Measurements from ENCODE around the gene TPK1. TPM values are rescaled to one million over a fixed set of nuclear protein-coding genes. Genes with fewer than 3 reads are reported as not detected.

The TPK1 gene
- polyA plus RNA-seq, 1 of the 3 experiments (the other 2 are of a cell fraction) = 3.3 TPM

DNA sequence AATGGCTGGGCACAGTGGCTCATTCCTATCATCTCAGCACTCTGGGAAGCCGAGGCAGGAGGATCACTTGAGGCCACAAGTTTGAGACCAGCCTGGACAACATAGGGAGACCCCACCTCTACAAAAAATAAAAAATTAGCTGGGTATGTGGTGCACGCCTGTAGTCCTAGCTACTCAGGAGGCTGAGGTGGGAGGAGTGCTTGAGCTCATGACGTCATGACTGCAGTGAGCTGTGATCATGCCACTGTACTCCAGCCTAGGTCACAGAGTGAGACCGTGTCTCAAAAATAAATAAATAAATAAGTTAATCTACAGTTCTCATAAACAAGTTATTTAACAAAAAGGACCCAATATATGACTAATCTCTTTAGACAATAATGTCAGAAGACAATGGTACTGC lies 76.2 kb downstream of the TPK1 start:
- Histone ChIP-seq H2AFZ (ENCODE audit: low read depth) (no peak overlapping the region), H3K4me2 (no peak overlapping the region), H3F3A (replicated peaks; ENCODE audit: insufficient read depth) (no peaks in the 10 kb centered on the region), H3K9me2 (no peaks in the 10 kb centered on the region), H3K36me3 (replicated peaks in 1 of 2; ENCODE audit: control insufficient read depth in 1 of 2, insufficient read depth in 2 of 2, low read length in 1 of 2) (no peaks in the 10 kb centered on the region), H3K9me3 (no peaks in the 10 kb centered on the region), H3K4me3 (ENCODE audit: low read depth in 2 of 2, low read length in 1 of 2) (no peak overlapping the region), H3K79me2 (ENCODE audit: insufficient read depth) (no peaks in the 10 kb centered on the region), H3K27me3 (ENCODE audit: insufficient read depth) (no peaks in the 10 kb centered on the region), H3K27ac (ENCODE audit: low read depth in 2 of 2, low read length in 1 of 2) (no peak overlapping the region), H3K9ac (no peak overlapping the region), H3K4me1 (ENCODE audit: control insufficient read depth in 1 of 2, insufficient read depth in 2 of 2, low read depth in 1 of 2, low read length in 1 of 2) (no peaks in the 10 kb centered on the region), H4K20me1 (ENCODE audit: insufficient read depth) (no peaks in the 10 kb centered on the region)
- no peak for DNase-seq
- CTCF ChIA-PET = no interaction called here
- WGBS (ENCODE audit: low lambda C conversion rate) = 9% methylated on average over 4 of the region's 4 CpGs
- POLR2A ChIA-PET = no interaction called here
- no peak for TF ChIP-seq SMC3 (IDR thresholded peaks at IDR 0.05; ENCODE audit: low read depth, low read length)
- TF ChIP-seq FOXJ3 (CRISPR knock-in tag; IDR thresholded peaks at IDR 0.05) = no peak
- TF ChIP-seq MEF2A (IDR thresholded peaks at IDR 0.05; ENCODE audit: borderline replicate concordance, low read depth) = no peak
- TF ChIP-seq TAF1 (IDR thresholded peaks at IDR 0.05; ENCODE audit: borderline replicate concordance, low read depth, low read length) = no peak

DNA sequence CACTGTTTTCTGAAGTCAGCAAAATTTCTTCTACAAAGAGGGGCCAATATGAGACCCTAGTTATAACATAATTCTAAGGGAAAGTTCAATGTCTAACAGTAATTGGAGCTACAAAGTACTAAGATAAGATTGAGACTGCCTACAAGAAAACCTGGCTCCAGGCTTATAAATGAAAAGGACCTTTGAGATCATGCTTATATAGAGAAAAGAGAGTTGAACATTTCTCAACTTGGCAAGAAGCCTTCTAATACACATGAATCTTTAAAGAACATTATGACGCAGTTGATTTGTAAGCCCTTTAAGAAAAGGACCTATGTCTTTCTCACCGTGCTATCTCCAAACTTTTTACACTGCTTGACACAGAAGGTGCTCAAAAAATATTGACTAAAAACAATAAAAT lies 87.9 kb downstream of the TPK1 start:
- Histone ChIP-seq H3K36me3 (replicated peaks in 1 of 2; ENCODE audit: control insufficient read depth in 1 of 2, insufficient read depth in 2 of 2, low read length in 1 of 2) (no peaks in the 10 kb centered on the region), H3K4me3 (ENCODE audit: low read depth in 2 of 2, low read length in 1 of 2) (no peak overlapping the region), H3K79me2 (ENCODE audit: insufficient read depth) (no peaks in the 10 kb centered on the region), H2AFZ (ENCODE audit: low read depth) (no peak overlapping the region), H3K4me2 (no peak overlapping the region), H4K20me1 (ENCODE audit: insufficient read depth) (no peaks in the 10 kb centered on the region), H3K9me3 (no peaks in the 10 kb centered on the region), H3F3A (replicated peaks; ENCODE audit: insufficient read depth) (no peaks in the 10 kb centered on the region), H3K9me2 (no peaks in the 10 kb centered on the region), H3K4me1 (ENCODE audit: control insufficient read depth in 1 of 2, insufficient read depth in 2 of 2, low read depth in 1 of 2, low read length in 1 of 2) (no peaks in the 10 kb centered on the region), H3K9ac (no peak overlapping the region), H3K27ac (ENCODE audit: low read depth in 2 of 2, low read length in 1 of 2) (no peak overlapping the region), H3K27me3 (ENCODE audit: insufficient read depth) (no peaks in the 10 kb centered on the region)
- WGBS (ENCODE audit: low lambda C conversion rate) = 0% methylated on average over 2 of the region's 2 CpGs
- CTCF ChIA-PET = interaction anchor here (3.6 kb wide), 1 partner anchor 10 kb away, joined by 27 read pairs; no protein-coding TSS in a partner anchor
- POLR2A ChIA-PET = no interaction called here
- no peak for DNase-seq
- TF ChIP-seq EP300 (IDR thresholded peaks at IDR 0.05; ENCODE audit: borderline replicate concordance in 1 of 2, low read depth in 1 of 2, low read length in 1 of 2) = no peak
- no peak for TF ChIP-seq FOXJ3 (CRISPR knock-in tag; IDR thresholded peaks at IDR 0.05)
- TF ChIP-seq, protein P1, sequence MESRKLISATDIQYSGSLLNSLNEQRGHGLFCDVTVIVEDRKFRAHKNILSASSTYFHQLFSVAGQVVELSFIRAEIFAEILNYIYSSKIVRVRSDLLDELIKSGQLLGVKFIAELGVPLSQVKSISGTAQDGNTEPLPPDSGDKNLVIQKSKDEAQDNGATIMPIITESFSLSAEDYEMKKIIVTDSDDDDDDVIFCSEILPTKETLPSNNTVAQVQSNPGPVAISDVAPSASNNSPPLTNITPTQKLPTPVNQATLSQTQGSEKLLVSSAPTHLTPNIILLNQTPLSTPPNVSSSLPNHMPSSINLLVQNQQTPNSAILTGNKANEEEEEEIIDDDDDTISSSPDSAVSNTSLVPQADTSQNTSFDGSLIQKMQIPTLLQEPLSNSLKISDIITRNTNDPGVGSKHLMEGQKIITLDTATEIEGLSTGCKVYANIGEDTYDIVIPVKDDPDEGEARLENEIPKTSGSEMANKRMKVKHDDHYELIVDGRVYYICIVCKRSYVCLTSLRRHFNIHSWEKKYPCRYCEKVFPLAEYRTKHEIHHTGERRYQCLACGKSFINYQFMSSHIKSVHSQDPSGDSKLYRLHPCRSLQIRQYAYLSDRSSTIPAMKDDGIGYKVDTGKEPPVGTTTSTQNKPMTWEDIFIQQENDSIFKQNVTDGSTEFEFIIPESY (IDR thresholded peaks at IDR 0.05; ENCODE audit: borderline replicate concordance, low read depth) = no peak

DNA sequence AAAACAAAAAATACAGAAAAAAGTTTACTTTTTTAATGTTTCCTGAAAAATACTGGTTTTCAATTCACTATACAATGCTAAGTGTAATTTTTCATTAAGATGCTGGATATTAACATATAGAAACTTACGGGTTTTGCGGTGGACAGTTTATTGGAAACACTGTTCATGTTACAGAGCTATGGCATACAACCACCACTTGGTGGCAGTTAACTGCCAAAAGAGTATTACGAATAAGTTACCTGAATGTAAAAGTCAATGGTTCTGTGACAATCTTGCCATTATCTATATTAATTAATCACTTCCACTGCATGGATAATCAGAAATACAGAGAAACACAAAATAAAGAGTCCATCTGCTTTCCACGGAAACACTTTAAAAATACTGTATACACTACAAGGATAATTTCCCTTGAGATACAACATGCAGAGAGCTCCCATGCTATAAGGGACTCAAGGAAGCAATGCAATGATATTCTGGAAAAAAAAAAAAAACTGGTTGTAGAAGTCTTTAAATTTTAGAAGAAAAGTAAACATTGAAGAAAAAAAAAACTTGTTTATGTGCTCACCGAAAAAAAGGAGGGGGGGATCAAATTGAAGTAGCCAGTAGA lies 97.0 kb downstream of the TPK1 start:
- CTCF ChIA-PET = interaction anchor here (0.7 to 4.2 kb wide), 13 partner anchors 9 to 196 kb away, joined by 3 to 27 read pairs (median 4); no protein-coding TSS in a partner anchor
- Histone ChIP-seq H3K27ac (ENCODE audit: low read depth in 2 of 2, low read length in 1 of 2) (no peak overlapping the region), H3K79me2 (ENCODE audit: insufficient read depth) (no peaks in the 10 kb centered on the region), H3K4me2 (no peak overlapping the region), H3K9me2 (no peaks in the 10 kb centered on the region), H2AFZ (ENCODE audit: low read depth) (no peak overlapping the region), H3K9ac (no peak overlapping the region), H3K36me3 (replicated peaks in 1 of 2; ENCODE audit: control insufficient read depth in 1 of 2, insufficient read depth in 2 of 2, low read length in 1 of 2) (no peaks in the 10 kb centered on the region), H4K20me1 (ENCODE audit: insufficient read depth) (no peaks in the 10 kb centered on the region), H3K4me3 (ENCODE audit: low read depth in 2 of 2, low read length in 1 of 2) (no peak overlapping the region), H3F3A (replicated peaks; ENCODE audit: insufficient read depth) (no peaks in the 10 kb centered on the region), H3K27me3 (ENCODE audit: insufficient read depth) (no peaks in the 10 kb centered on the region), H3K9me3 (no peaks in the 10 kb centered on the region), H3K4me1 (ENCODE audit: control insufficient read depth in 1 of 2, insufficient read depth in 2 of 2, low read depth in 1 of 2, low read length in 1 of 2) (no peaks in the 10 kb centered on the region)
- peak; percentile 15 for DNase-seq
- 13% methylated on average over 5 of the region's 5 CpGs for WGBS (ENCODE audit: low lambda C conversion rate)
- TF ChIP-seq RAD21 (IDR thresholded peaks at IDR 0.05; ENCODE audit: low read length) (peak; percentile 65), SMC3 (IDR thresholded peaks at IDR 0.05; ENCODE audit: low read depth, low read length) (peak; percentile 62), FOSL2 (IDR thresholded peaks at IDR 0.05; ENCODE audit: borderline replicate concordance, low read depth) (no peak), NRF1 (IDR thresholded peaks at IDR 0.05; ENCODE audit: low read depth, low read length) (0 out of 2 replicates have a peak, but pooled peaks have one; percentile 3)
- TF ChIP-seq, protein P2, sequence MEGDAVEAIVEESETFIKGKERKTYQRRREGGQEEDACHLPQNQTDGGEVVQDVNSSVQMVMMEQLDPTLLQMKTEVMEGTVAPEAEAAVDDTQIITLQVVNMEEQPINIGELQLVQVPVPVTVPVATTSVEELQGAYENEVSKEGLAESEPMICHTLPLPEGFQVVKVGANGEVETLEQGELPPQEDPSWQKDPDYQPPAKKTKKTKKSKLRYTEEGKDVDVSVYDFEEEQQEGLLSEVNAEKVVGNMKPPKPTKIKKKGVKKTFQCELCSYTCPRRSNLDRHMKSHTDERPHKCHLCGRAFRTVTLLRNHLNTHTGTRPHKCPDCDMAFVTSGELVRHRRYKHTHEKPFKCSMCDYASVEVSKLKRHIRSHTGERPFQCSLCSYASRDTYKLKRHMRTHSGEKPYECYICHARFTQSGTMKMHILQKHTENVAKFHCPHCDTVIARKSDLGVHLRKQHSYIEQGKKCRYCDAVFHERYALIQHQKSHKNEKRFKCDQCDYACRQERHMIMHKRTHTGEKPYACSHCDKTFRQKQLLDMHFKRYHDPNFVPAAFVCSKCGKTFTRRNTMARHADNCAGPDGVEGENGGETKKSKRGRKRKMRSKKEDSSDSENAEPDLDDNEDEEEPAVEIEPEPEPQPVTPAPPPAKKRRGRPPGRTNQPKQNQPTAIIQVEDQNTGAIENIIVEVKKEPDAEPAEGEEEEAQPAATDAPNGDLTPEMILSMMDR (IDR thresholded peaks at IDR 0.05) = peak; percentile 96
- POLR2A ChIA-PET = no interaction called here
